Keratinocyte (primary cell): ENCODE data around the gene UROS. TPM values are rescaled to one million over a fixed set of nuclear protein-coding genes. Genes with fewer than 3 reads are reported as not detected.

Experiments used
- DNase-seq: peaks from one replicate; pipeline ENCODE4 v3.0.0-alpha.2; 2011; ENCODE audit warnings: low read depth, missing footprints, low spot score
- FAIRE-seq: peaks from 2 replicates; lab custom pipeline; 2011; peaks lifted over from hg19 to GRCh38; lab: Jason Lieb, UNC
- H2AFZ ChIP-seq: 2 replicates; pipeline ENCODE4 v1.6.0; 2012; ENCODE audit warnings: low read length, control low read depth, inconsistent platforms; ENCODE audit not compliant: control insufficient read depth
- H3K27ac ChIP-seq: 2 replicates; pipeline ENCODE4 v1.5.1; 2011; ENCODE audit warnings: low read length; ENCODE audit not compliant: control insufficient read depth, insufficient read depth
- H3K27me3 ChIP-seq: 3 replicates; pipeline ENCODE4 v1.6.0; 2011; ENCODE audit warnings: low read length; ENCODE audit not compliant: control insufficient read depth, insufficient read depth; ENCODE audit errors: extremely low read depth
- H3K36me3 ChIP-seq, 2 experiments: 2 replicates in 1 of 2; 3 replicates in 1 of 2; pipeline ENCODE4 v1.5.1; 2011; ENCODE audit warnings: low read length in 2 of 2, mild to moderate bottlenecking in 1 of 2; ENCODE audit not compliant: control insufficient read depth in 2 of 2, insufficient read depth in 2 of 2; ENCODE audit errors: extremely low read depth in 1 of 2
- H3K4me1 ChIP-seq: 3 replicates; pipeline ENCODE4 v1.5.1; 2011; ENCODE audit warnings: low read length; ENCODE audit not compliant: control insufficient read depth, insufficient read depth; ENCODE audit errors: extremely low read depth
- H3K4me2 ChIP-seq: 3 replicates; pipeline ENCODE4 v1.6.0; 2011; ENCODE audit warnings: low read depth, low read length; ENCODE audit not compliant: control insufficient read depth, insufficient read depth; ENCODE audit errors: extremely low read depth
- H3K4me3 ChIP-seq, 3 experiments: fragments of 200-600 bp in 1 of 3; sonication (generic) in 1 of 3; 2 replicates in 2 of 3; 3 replicates in 1 of 3; pipeline ENCODE4 v1.5.1; 2011 to 2016; ENCODE audit warnings: low read length in 3 of 3, mild to moderate bottlenecking in 3 of 3, control low read depth in 2 of 3, inconsistent platforms in 1 of 3, low read depth in 1 of 3, mixed read lengths in 1 of 3, mixed run types in 1 of 3, moderate library complexity in 1 of 3; ENCODE audit not compliant: control insufficient read depth in 2 of 3, insufficient read depth in 2 of 3; ENCODE audit errors: extremely low read depth in 1 of 3
- H3K79me2 ChIP-seq: 2 replicates; pipeline ENCODE4 v1.6.0; 2012; ENCODE audit warnings: low read length; ENCODE audit not compliant: control insufficient read depth, insufficient read depth
- H3K9ac ChIP-seq: 3 replicates; pipeline ENCODE4 v1.6.0; 2011; ENCODE audit warnings: low read length; ENCODE audit not compliant: control insufficient read depth, insufficient read depth; ENCODE audit errors: extremely low read depth
- H3K9me1 ChIP-seq: 3 replicates; pipeline ENCODE4 v1.6.0; 2011; ENCODE audit warnings: low read length; ENCODE audit not compliant: control insufficient read depth, insufficient read depth; ENCODE audit errors: extremely low read depth
- H3K9me3 ChIP-seq: 2 replicates; pipeline ENCODE4 v1.5.1; 2012; ENCODE audit warnings: low read depth, low read length; ENCODE audit not compliant: control insufficient read depth
- H4K20me1 ChIP-seq: 3 replicates; pipeline ENCODE4 v1.6.0; 2011; ENCODE audit warnings: low read length; ENCODE audit not compliant: control insufficient read depth, insufficient read depth; ENCODE audit errors: extremely low read depth
- EZH2 ChIP-seq: IDR thresholded peaks from one replicate; pipeline ENCODE4 v1.6.1; 2012; ENCODE audit warnings: inconsistent platforms, mild to moderate bottlenecking, low read length, moderate library complexity
- dilution Hi-C: fragments of 300-500 bp; cut with MboI; formaldehyde crosslinking; loops from one replicate; pipeline ENCODE4 v1.7.0; 2020; ENCODE audit warnings: low sequenced_read_pairs; ENCODE audit not compliant: extremely low pct_ligation_motif_present
- polyA plus RNA-seq, 5 experiments: library from polyadenylated mRNA; depleted of rRNA in 3 of 5; stranded (reverse) in 3 of 5; stranded (forward) in 1 of 5; unstranded in 1 of 5; fragments of >200 nt; gene quantifications; 1 replicate in 1 of 5; 2 replicates in 3 of 5; 3 replicates in 1 of 5; pipeline versions ENCODE4 v1.2.1 to v1.2.3, GENCODE V29; 2011 to 2012; ENCODE audit warnings: missing spikeins in 2 of 5, low read depth in 1 of 5, low replicate concordance in 1 of 5
- TF ChIP-seq, protein P1 (sequence below), 3 experiments: IDR thresholded peaks in 1 of 3; conservative IDR thresholded peaks in 1 of 3; optimal IDR thresholded peaks in 1 of 3; 2 replicates in 2 of 3; 3 replicates in 1 of 3; pipeline versions ENCODE3 to v1.5.1; 2011; ENCODE audit warnings: low read length in 3 of 3, mild to moderate bottlenecking in 3 of 3, moderate library complexity in 2 of 3, control low read depth in 1 of 3, inconsistent platforms in 1 of 3; ENCODE audit not compliant: insufficient read depth in 2 of 3; ENCODE audit errors: extremely low read depth in 1 of 3

UROS gene
- polyA plus RNA-seq, 1 donor (not counting 4 experiments of a cell fraction or from before 2014, with no cell fraction given), result 46.7 TPM

DNA sequence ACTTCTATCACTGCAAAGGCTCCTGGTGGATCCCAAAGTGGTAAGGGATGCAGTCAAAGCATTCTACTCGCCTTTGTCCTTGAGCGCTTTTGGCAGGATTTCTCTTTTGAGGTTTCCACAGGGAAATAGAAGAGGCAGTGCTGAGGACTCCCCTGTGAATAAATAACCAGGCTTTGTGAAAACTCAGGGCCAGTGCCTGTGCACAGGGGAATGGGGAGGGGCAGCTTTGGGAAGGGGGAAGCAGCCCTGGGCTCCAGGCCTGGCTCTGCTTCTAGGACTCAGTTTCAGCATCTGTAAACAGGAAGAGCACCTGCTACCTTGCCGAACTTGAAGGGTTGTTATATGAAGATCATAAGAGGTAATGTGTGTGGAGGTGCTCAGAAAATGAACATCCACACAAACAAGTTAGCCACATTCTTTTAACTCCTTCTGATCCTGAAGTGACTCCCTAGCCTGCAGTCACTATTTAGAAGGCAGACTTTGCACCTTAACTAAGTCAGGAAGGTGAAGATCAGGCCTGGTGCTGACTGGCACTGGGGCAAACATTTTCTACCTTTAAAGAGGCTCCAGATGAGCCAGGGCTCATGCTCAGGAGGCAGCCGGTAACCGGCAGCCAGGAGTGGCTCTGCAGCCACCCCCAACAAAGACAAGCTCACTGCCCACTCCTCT, 24.9 kb downstream of the UROS start:
- dilution Hi-C loops, result no loop called here
- H3K4me2 ChIP-seq, result no peak overlapping the region
- no peaks in the 10 kb centered on the region for H3K27me3 ChIP-seq
- H3K9me3 ChIP-seq, result no peaks in the 10 kb centered on the region
- H3K36me3 ChIP-seq, result peaks cover 6 to 16% of the 10 kb centered on the region in 2 experiments
- H2AFZ ChIP-seq, result no peak overlapping the region
- no peaks in the 10 kb centered on the region for H4K20me1 ChIP-seq
- peaks cover 3% of the 10 kb centered on the region for H3K4me1 ChIP-seq
- DNase-seq (no peak), FAIRE-seq (no peak)
- no peaks in the 10 kb centered on the region for H3K79me2 ChIP-seq
- H3K9ac ChIP-seq, result no peak overlapping the region
- TF ChIP-seq, protein P1, sequence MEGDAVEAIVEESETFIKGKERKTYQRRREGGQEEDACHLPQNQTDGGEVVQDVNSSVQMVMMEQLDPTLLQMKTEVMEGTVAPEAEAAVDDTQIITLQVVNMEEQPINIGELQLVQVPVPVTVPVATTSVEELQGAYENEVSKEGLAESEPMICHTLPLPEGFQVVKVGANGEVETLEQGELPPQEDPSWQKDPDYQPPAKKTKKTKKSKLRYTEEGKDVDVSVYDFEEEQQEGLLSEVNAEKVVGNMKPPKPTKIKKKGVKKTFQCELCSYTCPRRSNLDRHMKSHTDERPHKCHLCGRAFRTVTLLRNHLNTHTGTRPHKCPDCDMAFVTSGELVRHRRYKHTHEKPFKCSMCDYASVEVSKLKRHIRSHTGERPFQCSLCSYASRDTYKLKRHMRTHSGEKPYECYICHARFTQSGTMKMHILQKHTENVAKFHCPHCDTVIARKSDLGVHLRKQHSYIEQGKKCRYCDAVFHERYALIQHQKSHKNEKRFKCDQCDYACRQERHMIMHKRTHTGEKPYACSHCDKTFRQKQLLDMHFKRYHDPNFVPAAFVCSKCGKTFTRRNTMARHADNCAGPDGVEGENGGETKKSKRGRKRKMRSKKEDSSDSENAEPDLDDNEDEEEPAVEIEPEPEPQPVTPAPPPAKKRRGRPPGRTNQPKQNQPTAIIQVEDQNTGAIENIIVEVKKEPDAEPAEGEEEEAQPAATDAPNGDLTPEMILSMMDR (optimal IDR thresholded peaks at IDR 0.05 in 1 of 3, IDR thresholded peaks at IDR 0.05 in 1 of 3, conservative IDR thresholded peaks at IDR 0.05 in 1 of 3; ENCODE audit: extremely low read depth in 1 of 3, insufficient read depth in 2 of 3, low read length in 3 of 3), result no peak
- TF ChIP-seq EZH2, result no peak
- no peak overlapping the region for H3K27ac ChIP-seq
- H3K4me3 ChIP-seq, result no peak overlapping the region
- H3K9me1 ChIP-seq, result no peaks in the 10 kb centered on the region

- no peaks in the 10 kb centered on the region for H3K79me2 ChIP-seq
- H3K4me2 ChIP-seq, result no peak overlapping the region
- H3K9me3 ChIP-seq, result no peaks in the 10 kb centered on the region
- H2AFZ ChIP-seq, result no peak overlapping the region
- H3K27ac ChIP-seq, result no peak overlapping the region
- peaks cover 6 to 21% of the 10 kb centered on the region in 2 experiments for H3K36me3 ChIP-seq
- TF ChIP-seq, protein P1 (optimal IDR thresholded peaks at IDR 0.05 in 1 of 3, IDR thresholded peaks at IDR 0.05 in 1 of 3, conservative IDR thresholded peaks at IDR 0.05 in 1 of 3; ENCODE audit: extremely low read depth in 1 of 3, insufficient read depth in 2 of 3, low read length in 3 of 3), result no peak
- no peak for TF ChIP-seq EZH2
- no peaks in the 10 kb centered on the region for H4K20me1 ChIP-seq
- H3K4me3 ChIP-seq, result no peak overlapping the region
- H3K9me1 ChIP-seq, result no peaks in the 10 kb centered on the region
- no peaks in the 10 kb centered on the region for H3K4me1 ChIP-seq
- no peak for DNase-seq
- no peak overlapping the region for H3K9ac ChIP-seq
- FAIRE-seq, result no peak
- H3K27me3 ChIP-seq, result no peaks in the 10 kb centered on the region
- dilution Hi-C loops, result no loop called here
These were observed 25.6 kb downstream of the UROS start for GRCh38 chr10:125797424-125797823.
